ENCODE measurements around the gene HBA2.
"Not testable (repeated sequence)": the region's sequence is repeated elsewhere in the genome, so short reads cannot be mapped to it uniquely, and the experiment has no call there.

The HBA2 gene

DNA sequence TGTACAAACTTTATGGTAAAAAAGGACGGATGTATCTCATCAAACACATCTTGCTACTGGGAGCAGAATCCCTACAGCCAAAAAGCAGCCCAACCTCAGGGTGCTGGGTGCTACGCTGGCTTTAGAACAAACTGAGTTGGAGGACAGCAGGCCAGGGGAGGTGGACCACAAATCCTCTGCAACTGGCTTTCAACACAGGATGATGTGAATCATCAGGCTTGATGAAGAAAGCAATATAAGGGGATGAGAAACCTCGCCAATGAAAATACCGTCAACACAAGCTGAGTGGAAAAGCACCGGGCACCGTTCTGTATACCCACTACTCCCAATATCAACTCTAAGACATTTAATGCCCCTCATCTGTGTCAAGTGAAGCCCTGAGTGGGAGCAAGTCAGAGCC lies 21.8 kb downstream of the HBA2 start:
- no peak for DNase-seq (ENCODE audit: low read depth in 3 of 3)

DNA sequence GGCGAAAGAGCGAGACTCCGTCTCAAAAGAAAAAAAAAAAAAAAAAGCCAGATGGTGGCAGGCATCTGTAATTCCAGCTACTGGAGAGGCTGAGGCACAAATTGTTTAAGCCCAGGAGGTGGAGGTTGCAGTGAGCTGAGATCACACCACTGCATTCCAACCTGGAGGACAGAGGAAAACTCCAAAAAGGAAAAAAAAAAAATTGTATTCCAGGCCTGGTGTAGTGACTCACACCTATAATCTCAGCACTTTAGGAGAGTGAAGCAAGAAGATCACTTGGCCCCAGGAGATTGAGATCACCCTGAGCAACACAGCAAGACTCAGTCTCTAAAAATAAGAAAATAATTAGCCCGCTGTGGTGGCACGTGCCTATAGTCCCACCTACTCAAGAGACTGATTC lies 27.7 kb downstream of the HBA2 start:
- no peak for DNase-seq (ENCODE audit: low read depth in 3 of 3)

DNA sequence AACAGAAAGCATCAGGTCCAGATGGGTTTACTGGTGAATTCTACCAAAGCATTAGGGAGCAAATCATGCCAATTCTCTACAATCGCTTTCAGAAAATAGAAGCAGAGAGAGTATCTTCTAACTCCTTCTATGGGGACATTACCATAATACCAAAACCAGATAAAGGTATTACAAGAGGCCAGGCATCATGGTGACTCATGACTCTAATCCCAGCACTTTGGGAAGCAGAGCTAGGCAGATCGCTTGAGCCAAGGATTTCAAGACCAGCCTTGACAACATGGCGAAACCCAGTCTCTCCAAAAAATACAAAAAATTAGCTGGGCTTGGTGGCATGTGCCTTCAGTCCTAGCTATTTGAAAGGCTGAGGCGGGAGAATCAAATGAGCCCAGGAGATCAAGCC lies 30.6 kb downstream of the HBA2 start:
- DNase-seq (ENCODE audit: low read depth in 3 of 3), result no peak

DNA sequence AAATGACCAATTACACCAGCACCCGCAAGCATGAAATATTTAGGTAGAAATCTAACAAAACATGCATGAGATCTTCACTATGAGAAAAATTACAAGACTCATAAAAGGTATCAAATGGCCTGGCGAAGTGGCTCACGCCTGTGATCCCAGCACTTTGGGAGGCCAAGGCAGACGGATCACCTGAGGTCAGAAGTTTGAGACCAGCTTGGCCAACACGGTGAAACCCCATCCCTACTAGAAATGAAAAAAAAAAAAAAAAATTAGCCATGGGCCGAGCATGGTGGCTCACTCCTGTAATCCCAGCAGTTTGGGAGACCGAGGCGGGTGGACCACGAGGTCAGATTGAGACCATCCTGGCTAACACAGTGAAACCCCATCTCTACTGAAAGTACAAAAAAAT lies 31.4 kb downstream of the HBA2 start:
- not testable (repeated sequence) for DNase-seq (ENCODE audit: low read depth in 3 of 3)

DNA sequence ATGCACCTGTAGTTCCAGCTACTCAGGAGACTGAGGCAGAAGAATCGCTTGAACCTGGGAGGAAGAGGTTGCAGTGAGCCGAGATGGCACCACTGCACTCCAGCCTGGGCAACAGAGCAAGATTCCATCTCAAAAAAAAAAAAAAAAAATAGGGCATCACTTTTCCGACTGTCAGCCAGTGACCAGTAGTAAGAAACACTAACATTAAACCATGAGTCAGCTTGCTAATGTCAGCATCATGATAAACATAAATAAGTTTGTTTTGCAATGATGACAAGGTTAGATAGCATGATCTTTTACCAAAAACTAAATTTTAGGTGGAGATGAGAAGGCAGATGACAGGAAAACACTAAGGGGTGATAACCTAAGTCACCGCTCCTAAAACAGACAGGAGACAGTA lies 36.7 kb downstream of the HBA2 start:
- DNase-seq (ENCODE audit: low read depth in 3 of 3), result not testable (repeated sequence)

DNA sequence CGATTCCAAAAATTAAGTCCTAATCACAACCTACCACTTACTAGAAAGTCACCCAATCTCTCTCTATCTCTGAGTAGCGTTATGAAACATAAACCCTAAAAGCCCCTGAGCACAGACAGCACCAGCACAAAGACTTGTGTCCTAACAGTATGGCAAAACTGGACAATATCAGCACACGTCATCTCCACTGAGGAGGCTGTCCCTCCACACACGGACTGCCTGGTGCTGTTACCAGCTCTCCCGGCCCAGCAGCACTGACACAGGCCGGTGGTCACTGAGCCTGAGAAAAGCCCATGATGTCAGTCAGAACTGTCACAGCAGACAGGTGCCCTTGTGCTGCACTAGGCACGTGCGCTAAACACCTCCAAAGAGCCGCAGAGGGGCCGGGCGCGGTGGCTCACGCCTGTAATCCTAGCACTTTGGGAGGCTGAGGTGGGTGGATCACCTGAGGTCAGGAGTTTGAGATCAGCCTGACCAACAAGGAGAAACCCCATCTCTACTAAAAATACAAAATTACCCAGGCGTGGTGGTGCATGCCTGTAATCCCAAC lies 39.0 kb downstream of the HBA2 start:
- DNase-seq (ENCODE audit: low read depth in 3 of 3), result not testable (repeated sequence)

DNA sequence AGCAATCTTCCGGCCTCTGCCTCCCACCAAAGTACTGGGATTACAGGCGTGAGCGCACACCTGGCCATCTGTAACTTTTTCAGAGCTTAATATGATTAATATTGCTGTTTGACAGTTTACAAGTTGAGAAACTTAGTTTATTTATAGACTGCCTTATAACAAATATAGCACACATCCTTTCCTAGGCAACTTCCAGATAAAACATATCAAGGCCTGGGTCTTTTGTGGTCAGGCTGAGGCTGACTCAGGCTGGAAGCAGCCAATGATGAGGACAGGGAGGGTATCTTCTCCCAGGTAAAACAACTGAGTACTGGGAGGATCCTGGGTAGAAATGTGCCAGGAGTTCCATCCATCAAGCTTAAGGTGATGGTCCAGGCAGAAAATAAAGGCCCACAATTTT lies 40.3 kb downstream of the HBA2 start:
- no peak for DNase-seq (ENCODE audit: low read depth in 3 of 3)

DNA sequence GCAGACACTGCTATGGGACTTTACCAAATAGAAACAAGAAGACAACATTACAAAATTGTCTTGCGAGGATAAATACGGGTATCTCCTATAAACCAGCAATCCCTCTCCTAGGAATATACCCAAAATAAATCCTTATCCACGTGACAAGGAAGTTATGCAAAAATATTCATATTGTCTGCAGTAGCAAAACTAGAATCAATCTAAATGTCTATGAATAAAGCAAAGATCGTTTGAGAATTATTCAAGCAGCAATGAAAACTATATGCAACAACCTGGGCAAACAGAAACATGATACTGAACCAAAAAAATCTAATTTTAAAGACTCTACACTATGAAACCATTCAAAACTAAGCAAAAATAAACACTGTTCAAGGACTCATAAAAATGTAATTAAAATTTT lies 47.3 kb downstream of the HBA2 start:
- no peak for DNase-seq (ENCODE audit: low read depth in 3 of 3)

All from stimulated activated CD4-positive, alpha-beta T cell treated with anti-CD3 and anti-CD28 coated beads, TNF-alpha, amount 100 ng/mL, for 4 hours (primary cell).